SK-MEL-5 (cell line): Measurements from ENCODE around the gene SNCB. TPM values are rescaled to one million over a fixed set of nuclear protein-coding genes. Genes with fewer than 3 reads are reported as not detected.

Source experiments
- DNase-seq: peaks from one replicate; pipeline ENCODE4 v3.0.0-alpha.2; 2016; ENCODE audit warnings: low read depth, low spot score
- in situ Hi-C: cut with HindIII; loops from 2 replicates; pipeline ENCODE4 v1.10.0; 2016; ENCODE audit warnings: low sequenced_read_pairs, high pct_unique_total_duplicates, low pct_unique_long_range_greater_than_20kb
- small RNA-seq, 2 experiments: library from RNA; depleted of rRNA; stranded (forward); fragments of <200 nt; gene quantifications; one replicate each; pipeline ENCODE3, GENCODE V24; 2014
- total RNA-seq: library from RNA; depleted of rRNA; stranded (reverse); fragments of >200 nt; shearing (Covaris generic); gene quantifications from 2 replicates; pipeline ENCODE4 v1.2.3, GENCODE V29; 2014; rRNA removed

Gene SNCB
- total RNA-seq, 1 experiment from 2014 or later, result 0.26 TPM

- peak; percentile 6 for DNase-seq
- in situ Hi-C loops, result no loop called here
Measured at GRCh38 chr5:176574297-176574591, 56.1 kb downstream of the SNCB start.

DNA sequence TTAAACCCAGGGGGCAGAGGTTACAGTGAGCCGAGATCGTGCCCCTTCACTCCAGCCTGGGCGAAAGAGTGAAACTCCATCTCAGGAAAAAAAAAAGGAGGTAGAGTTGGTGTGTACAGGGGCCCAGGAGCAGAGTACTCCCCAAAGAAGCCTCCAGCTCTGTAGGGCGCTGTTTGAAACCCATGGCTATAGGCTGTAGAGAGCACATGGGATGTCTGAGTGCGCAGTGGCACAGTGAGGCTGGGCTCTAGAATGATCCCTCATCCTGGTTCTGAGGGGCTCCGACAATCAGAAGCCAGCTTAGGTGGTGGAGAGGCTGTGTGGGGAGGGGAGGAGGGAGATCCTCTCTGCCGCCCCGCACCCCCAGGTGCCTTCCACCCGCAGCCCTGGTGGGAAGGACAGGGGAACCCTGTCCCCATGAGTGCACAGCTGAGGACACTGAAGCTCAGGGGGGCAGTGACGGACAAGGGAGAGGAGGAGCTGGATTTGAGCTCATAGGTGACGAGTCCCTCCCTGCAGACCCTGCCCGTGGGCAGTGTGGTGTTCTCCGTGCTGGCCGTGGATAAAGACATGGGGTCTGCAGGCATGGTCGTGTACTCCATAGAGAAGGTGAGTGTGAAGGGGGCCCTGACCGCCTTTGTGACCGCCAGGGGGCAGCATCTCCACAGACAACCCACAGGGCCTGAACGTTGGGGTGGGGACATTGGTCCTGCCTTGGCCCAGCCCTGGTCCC, 56.6 kb downstream of the SNCB start:
- in situ Hi-C loops, result no loop called here
- peak; percentile 57 for DNase-seq

Small RNA genes lying within 50 kb of the gene (small RNA-seq; reads per million reads assigned to genes)
- 0 reads per million in 2 experiments for gene MIR4281

Other genes starting within 250 kb of the SNCB start
- 31.8 and 32.0 TPM in 2 replicates for gene NOP16, start 241.9 kb downstream of the SNCB start, total RNA-seq
- gene HIGD2A, start 241.8 kb downstream of the SNCB start, total RNA-seq, result 210 and 216 TPM in 2 replicates
- gene CLTB, start 214.0 kb downstream of the SNCB start, total RNA-seq, result 51.5 and 58.3 TPM in 2 replicates
- gene FAF2, start 182.1 kb downstream of the SNCB start, total RNA-seq, result 36.6 and 40.8 TPM in 2 replicates
- 7.7 and 7.8 TPM in 2 replicates for gene RNF44, start 93.1 kb downstream of the SNCB start, total RNA-seq
- gene CDHR2, start 81.2 kb downstream of the SNCB start, total RNA-seq, result not detected in 2 replicates
- gene GPRIN1, start 20.4 kb downstream of the SNCB start, total RNA-seq, result 4.1 and 5.0 TPM in 2 replicates
- gene EIF4E1B, start 141 bp upstream of the SNCB start, total RNA-seq, result not detected in 2 replicates
- gene TSPAN17, start 16.9 kb upstream of the SNCB start, total RNA-seq, result 19.7 and 20.5 TPM in 2 replicates
- gene UNC5A, start 180.0 kb upstream of the SNCB start, total RNA-seq, result 0.08 TPM in 1 of 2 replicates, not detected in the other